Muscle of leg (tissue), 11 donors: ENCODE data around the gene EFCAB11. TPM values are rescaled to one million over a fixed set of nuclear protein-coding genes. Genes with fewer than 3 reads are reported as not detected.

ENCODE experiments used
- DNase-seq: peaks from one replicate; pipeline ENCODE4 v3.0.0; 2013
- H3K27ac ChIP-seq: one replicate; pipeline ENCODE4 v1.5.1; 2013; ENCODE audit warnings: mild to moderate bottlenecking, low read length, control low read depth
- H3K27me3 ChIP-seq: one replicate; pipeline ENCODE4 v1.6.1; 2013; ENCODE audit warnings: low read length; ENCODE audit not compliant: control insufficient read depth, insufficient read depth
- H3K36me3 ChIP-seq: one replicate; pipeline ENCODE4 v1.6.1; 2013; ENCODE audit warnings: low read length; ENCODE audit not compliant: control insufficient read depth, insufficient read depth
- H3K4me1 ChIP-seq: one replicate; pipeline ENCODE4 v1.6.1; 2013; ENCODE audit warnings: low read length; ENCODE audit not compliant: control insufficient read depth, insufficient read depth
- H3K4me3 ChIP-seq: one replicate; pipeline ENCODE4 v1.5.1; 2013; ENCODE audit warnings: low read length, control low read depth
- H3K9me3 ChIP-seq: replicated peaks from 2 replicates; pipeline ENCODE4 v1.6.1; 2013; ENCODE audit warnings: low read depth, low read length; ENCODE audit not compliant: control insufficient read depth
- WGBS: methylation state at CpG from one replicate; pipeline ENCODE4 v1.1.5; 2013; ENCODE audit warnings: missing lambda C conversion rate; ENCODE audit not compliant: insufficient coverage; 5-methylcytosine and 5-hydroxymethylcytosine counted together
- polyA plus RNA-seq, 8 donors: library from polyadenylated mRNA; unstranded; fragments of 120-200 nt; gene quantifications; one replicate each; pipeline versions ENCODE4 v1.2.1 to v1.2.3, GENCODE V29; 2013; ENCODE audit warnings: inconsistent platforms in 1 of 8, low replicate concordance in 1 of 8; ENCODE audit not compliant: insufficient read length in 8 of 8, insufficient read depth in 1 of 8
- total RNA-seq: library from RNA; stranded (reverse); fragments of 120-200 nt; gene quantifications from one replicate; pipeline ENCODE4 v1.2.4, GENCODE V29; 2013

The EFCAB11 gene
- total and polyA plus RNA-seq, 9 donors, result 5.5 to 8.6 (median 6.5) TPM

DNA sequence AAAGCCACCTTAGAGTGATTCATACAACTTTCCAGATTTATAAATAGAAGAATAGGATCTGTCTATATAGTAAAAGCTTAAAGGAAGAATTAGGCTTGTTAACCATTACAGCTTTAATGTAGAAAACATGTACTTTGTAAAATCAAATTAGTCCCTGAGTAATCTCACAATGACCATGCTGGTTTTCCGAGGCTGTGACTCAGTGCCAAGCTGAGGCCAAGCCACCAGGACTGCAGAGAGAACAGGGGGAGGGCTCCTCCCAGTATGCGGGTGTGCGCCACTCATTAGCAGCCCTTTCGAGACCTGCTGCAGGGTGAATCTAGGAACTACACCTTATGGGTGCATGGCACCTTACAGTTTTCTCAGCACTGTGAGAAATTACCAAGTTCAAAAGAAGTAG lies 167.0 kb downstream of the EFCAB11 start:
- Histone ChIP-seq H3K27ac (no peak overlapping the region), H3K4me3 (no peak overlapping the region), H3K27me3 (no peaks in the 10 kb centered on the region), H3K4me1 (peaks cover under 1% of the 10 kb centered on the region), H3K36me3 (no peaks in the 10 kb centered on the region), H3K9me3 (no peaks in the 10 kb centered on the region)
- WGBS, result 76% methylated on average over 3 of the region's 4 CpGs
- no peak for DNase-seq

DNA sequence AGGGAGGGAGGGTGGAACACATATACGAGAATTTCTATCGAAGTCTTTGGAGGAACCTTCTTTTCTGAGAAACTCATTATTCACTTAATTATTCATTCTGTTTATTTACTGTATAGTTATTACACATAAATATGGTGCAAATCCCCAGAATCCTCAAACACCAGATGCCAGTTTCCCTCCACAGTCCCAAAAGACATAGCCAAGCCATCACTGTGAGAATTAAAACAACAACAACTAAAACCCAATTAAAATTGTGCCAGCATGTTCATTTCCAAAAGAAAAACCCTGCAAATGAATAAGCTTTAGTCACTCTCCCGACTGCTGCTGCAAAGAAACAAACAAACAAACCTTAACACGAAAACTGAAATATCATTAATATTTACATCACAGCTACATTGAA lies 173.5 kb downstream of the EFCAB11 start:
- no peaks in the 10 kb centered on the region for H3K4me1 ChIP-seq
- no CpG with 5 or more reads among the region's 4 CpGs for WGBS

DNA sequence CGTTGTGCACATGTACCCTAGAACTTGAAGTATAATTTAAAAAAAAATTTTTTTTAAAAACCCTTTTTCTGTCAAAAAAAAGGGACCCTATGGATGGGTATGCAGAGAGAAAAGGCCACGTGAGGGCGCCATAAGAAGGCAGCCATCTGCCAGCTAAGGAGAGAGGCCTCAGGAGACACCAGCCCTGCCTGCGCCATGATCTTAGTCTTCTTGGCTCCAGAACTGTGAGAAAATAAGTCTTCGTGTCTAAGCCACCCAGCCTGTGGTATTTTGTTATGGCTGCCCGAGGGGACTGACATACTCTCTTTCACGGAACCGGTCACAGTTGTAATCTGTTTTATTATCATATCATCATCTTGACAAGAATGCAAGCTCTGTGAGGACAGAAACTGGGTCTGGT lies 174.8 kb downstream of the EFCAB11 start:
- WGBS, result 83% methylated on average over 2 of the region's 8 CpGs
- H3K36me3 ChIP-seq, result no peaks in the 10 kb centered on the region
- H3K4me1 ChIP-seq, result no peaks in the 10 kb centered on the region
- DNase-seq, result no peak
- no peaks in the 10 kb centered on the region for H3K27me3 ChIP-seq
- no peak overlapping the region for H3K4me3 ChIP-seq
- no peak overlapping the region for H3K27ac ChIP-seq
- no peaks in the 10 kb centered on the region for H3K9me3 ChIP-seq

More for the DNA sequence above, 173.5 kb downstream of the EFCAB11 start:
- no peak overlapping the region for H3K27ac ChIP-seq
- no peaks in the 10 kb centered on the region for H3K36me3 ChIP-seq
- H3K9me3 ChIP-seq, result no peaks in the 10 kb centered on the region
- no peak for DNase-seq
- H3K4me3 ChIP-seq, result no peak overlapping the region
- H3K27me3 ChIP-seq, result no peaks in the 10 kb centered on the region

DNA sequence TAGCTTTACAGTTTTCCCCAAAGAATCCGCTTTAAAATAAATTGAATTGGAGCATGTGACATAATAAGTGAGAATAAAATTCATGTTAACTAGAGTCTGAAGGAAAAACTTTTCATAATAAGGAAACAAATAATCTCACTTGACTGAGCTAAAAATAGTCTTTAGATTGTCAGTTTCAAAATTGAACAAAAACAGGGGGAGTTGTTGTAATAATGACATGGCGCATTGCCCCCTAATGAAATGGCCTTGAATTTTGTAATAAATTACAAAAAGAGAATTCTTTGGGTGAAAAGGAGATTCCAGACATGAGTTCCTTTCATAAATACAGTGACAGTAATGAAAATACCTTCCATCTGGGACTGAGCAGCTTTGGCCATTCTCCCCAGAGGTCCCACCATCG lies 178.6 kb downstream of the EFCAB11 start:
- H3K4me3 ChIP-seq, result no peak overlapping the region
- no peaks in the 10 kb centered on the region for H3K27me3 ChIP-seq
- H3K4me1 ChIP-seq, result peaks cover 12% of the 10 kb centered on the region
- H3K9me3 ChIP-seq, result no peaks in the 10 kb centered on the region
- H3K27ac ChIP-seq, result no peak overlapping the region
- no CpG with 5 or more reads among the region's 3 CpGs for WGBS
- no peaks in the 10 kb centered on the region for H3K36me3 ChIP-seq
- no peak for DNase-seq

DNA sequence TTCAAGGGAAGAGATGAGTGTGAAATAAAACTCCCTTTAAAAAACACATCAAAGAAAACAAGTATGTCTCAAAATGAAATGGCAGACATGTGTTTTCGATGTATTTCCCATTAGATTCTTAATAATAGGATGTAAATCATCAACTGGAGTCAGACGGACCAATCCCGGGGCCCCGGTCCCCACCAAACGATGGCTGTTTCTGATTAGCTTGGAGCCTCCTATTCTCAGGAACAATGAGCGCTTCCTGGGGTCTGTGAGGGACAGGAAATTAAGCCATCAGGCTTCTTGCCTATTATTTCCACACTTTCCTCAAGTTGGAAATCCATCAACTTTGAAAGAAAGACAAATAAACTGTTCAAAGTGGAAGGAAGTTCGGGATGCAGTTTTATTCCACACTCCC lies 179.4 kb downstream of the EFCAB11 start:
- WGBS, result no CpG with 5 or more reads among the region's 7 CpGs
- Histone ChIP-seq H3K4me3 (no peak overlapping the region), H3K27ac (no peak overlapping the region), H3K27me3 (no peaks in the 10 kb centered on the region), H3K36me3 (no peaks in the 10 kb centered on the region), H3K9me3 (no peaks in the 10 kb centered on the region), H3K4me1 (peaks cover 12% of the 10 kb centered on the region)
- peak; percentile 52 for DNase-seq

DNA sequence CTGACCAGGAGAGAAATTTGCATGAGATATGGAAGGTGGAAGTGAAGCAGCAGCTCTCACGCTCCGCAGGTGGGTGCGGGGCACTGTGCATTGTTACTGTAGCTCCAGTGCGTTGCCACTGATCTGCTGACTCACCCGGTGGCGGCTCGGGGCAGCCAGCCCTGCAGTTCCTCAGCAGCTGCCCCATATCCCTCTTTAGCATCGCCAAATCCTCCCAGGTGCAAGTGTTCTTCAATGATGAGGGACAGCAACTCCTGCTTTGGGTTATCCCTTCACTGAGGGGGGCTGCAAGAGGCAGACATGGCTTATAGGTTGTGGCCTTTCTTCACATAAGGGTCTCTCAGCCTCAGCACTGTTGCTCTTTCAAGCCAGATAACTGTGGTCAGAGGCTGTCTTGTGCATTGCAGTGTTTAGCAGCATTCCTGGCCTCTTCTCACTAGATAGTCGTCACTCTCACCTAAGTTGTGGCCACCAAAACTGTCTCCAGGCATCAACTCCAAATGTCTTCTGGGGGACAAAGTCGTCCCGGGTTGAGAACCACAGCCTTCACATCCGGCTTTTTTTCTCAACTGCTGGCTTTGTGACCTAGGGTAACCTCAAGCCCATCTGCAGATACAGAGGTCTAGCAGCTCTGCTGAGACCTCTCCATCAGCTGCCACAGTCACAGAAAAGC lies 180.8 kb downstream of the EFCAB11 start:
- DNase-seq, result peak; percentile 50
- WGBS, result 43% methylated on average over 12 of the region's 12 CpGs
- H3K27ac ChIP-seq, result no peak overlapping the region

DNA sequence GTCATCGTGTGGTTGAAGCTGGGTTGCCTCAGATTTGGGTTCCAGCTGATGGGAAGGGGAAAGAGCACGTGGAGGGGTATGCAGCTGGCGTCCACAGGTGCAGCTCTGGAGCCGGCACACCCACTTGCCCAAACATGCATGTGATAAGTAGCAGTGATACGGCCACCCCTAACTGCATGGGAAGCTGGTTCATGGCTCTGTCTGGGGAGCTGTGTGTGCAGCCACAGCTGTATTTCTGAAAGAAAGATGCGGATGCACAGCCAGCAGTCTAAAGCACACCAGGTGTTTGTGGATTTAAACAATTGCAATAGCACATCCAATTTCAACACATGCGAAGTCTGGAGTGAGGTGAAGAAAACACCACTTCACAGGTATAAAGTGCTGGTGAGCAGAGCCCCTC lies 181.4 kb downstream of the EFCAB11 start:
- peak; percentile 49 for DNase-seq
- Histone ChIP-seq H3K4me1 (peaks cover 12% of the 10 kb centered on the region), H3K27ac (no peak overlapping the region), H3K27me3 (no peaks in the 10 kb centered on the region), H3K36me3 (no peaks in the 10 kb centered on the region), H3K9me3 (no peaks in the 10 kb centered on the region), H3K4me3 (no peak overlapping the region)
- 55% methylated on average over 2 of the region's 7 CpGs for WGBS

More for the DNA sequence above, 180.8 kb downstream of the EFCAB11 start:
- Histone ChIP-seq H3K27me3 (no peaks in the 10 kb centered on the region), H3K4me1 (peaks cover 12% of the 10 kb centered on the region), H3K36me3 (no peaks in the 10 kb centered on the region), H3K9me3 (no peaks in the 10 kb centered on the region), H3K4me3 (no peak overlapping the region)

DNA sequence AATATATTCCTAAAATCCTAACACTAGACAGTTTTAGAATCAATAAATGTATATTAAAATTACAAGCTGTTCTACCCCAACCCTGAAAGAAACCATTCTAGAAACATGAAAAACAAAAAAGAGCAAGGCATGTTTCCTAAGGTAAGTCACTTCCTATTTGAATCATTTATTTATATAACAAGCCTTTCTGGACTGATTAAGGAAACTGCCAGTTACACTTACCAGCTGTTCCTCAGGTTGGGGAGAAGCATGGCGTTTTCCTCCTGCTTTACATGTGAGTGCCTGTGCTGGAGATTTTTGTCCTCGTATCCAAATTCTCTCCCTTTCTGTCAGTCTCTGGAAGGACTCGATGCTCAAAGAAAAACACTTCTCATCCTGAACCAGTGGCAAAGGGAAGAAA lies 183.3 kb downstream of the EFCAB11 start:
- Histone ChIP-seq H3K27me3 (no peaks in the 10 kb centered on the region), H3K4me3 (no peak overlapping the region), H3K36me3 (no peaks in the 10 kb centered on the region), H3K9me3 (no peaks in the 10 kb centered on the region), H3K4me1 (peaks cover 12% of the 10 kb centered on the region), H3K27ac (no peak overlapping the region)
- no CpG with 5 or more reads among the region's 3 CpGs for WGBS
- DNase-seq, result no peak

DNA sequence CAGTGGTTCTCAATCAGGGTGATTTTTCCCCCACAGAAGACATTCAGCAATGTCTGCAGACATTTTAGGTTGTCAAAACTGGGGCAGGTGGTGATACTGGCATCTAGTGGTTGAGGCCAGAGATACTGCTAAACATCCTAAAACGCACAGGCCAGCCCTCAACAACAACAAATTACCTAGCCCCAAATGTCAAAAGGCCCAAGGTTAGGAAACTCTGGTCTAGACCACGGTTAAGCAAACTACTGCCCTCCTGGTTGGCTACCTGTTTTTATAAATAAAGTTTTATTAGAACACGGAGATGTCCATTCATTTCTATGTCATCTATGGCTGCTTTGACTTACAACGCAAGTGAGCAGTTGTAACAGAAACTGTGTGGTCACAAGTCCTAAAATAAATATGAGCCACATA lies 186.7 kb downstream of the EFCAB11 start:
- H3K36me3 ChIP-seq, result no peaks in the 10 kb centered on the region
- no CpG with 5 or more reads among the region's 4 CpGs for WGBS
- H3K27me3 ChIP-seq, result no peaks in the 10 kb centered on the region
- H3K9me3 ChIP-seq, result no peaks in the 10 kb centered on the region
- no peak overlapping the region for H3K4me3 ChIP-seq
- DNase-seq, result peak; percentile 43
- no peaks in the 10 kb centered on the region for H3K4me1 ChIP-seq
- no peak overlapping the region for H3K27ac ChIP-seq

DNA sequence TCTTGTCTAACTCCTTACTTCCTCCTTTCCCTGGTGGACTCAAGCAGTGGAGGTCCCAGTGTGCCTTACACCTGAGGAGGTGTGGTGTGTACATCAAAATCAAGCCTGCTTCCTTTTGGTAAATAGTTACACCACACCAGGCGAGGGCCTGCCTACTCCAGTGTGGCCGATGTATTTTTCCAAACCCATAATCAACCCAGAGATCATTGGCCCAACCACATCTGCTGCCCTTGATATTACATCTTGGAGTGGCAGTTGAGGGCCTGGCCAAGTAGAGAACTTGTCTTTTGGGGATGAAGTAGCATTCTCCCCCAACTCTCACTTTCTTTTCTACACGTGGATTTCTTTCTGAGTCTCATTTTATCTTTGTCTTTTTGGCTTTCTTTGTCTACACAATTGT lies 187.4 kb downstream of the EFCAB11 start:
- Histone ChIP-seq H3K4me3 (no peak overlapping the region), H3K27ac (no peak overlapping the region), H3K27me3 (no peaks in the 10 kb centered on the region), H3K36me3 (no peaks in the 10 kb centered on the region), H3K4me1 (no peaks in the 10 kb centered on the region), H3K9me3 (no peaks in the 10 kb centered on the region)
- no peak for DNase-seq
- no CpG with 5 or more reads among the region's 3 CpGs for WGBS

DNA sequence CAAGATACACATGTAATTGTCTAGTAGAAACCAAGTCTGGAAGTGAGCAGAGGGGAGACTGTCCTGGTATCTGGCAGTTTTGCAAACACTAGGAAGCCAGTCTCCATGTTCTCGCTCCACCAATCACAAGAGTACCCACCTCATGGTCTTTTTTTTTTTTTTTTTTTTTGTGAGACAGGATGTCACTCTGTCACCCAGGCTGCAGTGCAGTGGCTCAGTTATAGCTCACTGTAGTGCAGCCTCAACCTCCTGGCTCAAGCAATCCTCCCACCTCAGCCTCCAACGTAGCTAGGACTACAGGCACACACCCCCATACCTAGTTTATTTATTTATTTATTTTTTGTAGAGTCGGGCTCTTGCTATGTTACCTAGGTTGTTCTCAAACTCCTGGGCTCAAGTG lies 189.2 kb downstream of the EFCAB11 start:
- no peak for DNase-seq
- no peaks in the 10 kb centered on the region for H3K9me3 ChIP-seq
- H3K4me1 ChIP-seq, result peaks cover 9% of the 10 kb centered on the region
- no peak overlapping the region for H3K27ac ChIP-seq
- 100% methylated on average over 1 of the region's 3 CpGs for WGBS
- H3K27me3 ChIP-seq, result no peaks in the 10 kb centered on the region
- no peak overlapping the region for H3K4me3 ChIP-seq
- no peaks in the 10 kb centered on the region for H3K36me3 ChIP-seq
